Mucosa of descending colon (tissue), 3 donors: Measurements from ENCODE around the gene ARHGDIA. TPM values are rescaled to one million over a fixed set of nuclear protein-coding genes. Genes with fewer than 3 reads are reported as not detected.

Experiments
- ATAC-seq: fragments of 200-7000 bp; cut with Tn5 transposase; one replicate; pipeline ENCODE4 v1.9.1; 2020; ENCODE audit warnings: mild to moderate bottlenecking, moderate library complexity
- DNase-seq, 3 donors: peaks; one replicate each; pipeline ENCODE4 v3.0.0-alpha.2; 2020
- H3K36me3 ChIP-seq: fragments of 200-600 bp; one replicate; pipeline ENCODE4 v1.8.0; 2021; ENCODE audit warnings: low read depth, mild to moderate bottlenecking
- H3K4me1 ChIP-seq: fragments of 200-600 bp; one replicate; pipeline ENCODE4 v1.8.0; 2021; ENCODE audit warnings: low read depth, mild to moderate bottlenecking
- H3K4me3 ChIP-seq: fragments of 200-600 bp; one replicate; pipeline ENCODE4 v1.8.0; 2021; ENCODE audit warnings: mild to moderate bottlenecking
- H3K9me3 ChIP-seq: fragments of 200-600 bp; one replicate; pipeline ENCODE4 v1.8.0; 2021; ENCODE audit warnings: mild to moderate bottlenecking
- CTCF ChIP-seq: fragments of 200-600 bp; IDR thresholded peaks from one replicate; pipeline ENCODE4 v1.8.0; 2022; ENCODE audit warnings: antibody characterized with exemption, mild to moderate bottlenecking
- intact Hi-C, 2 donors: fragments of 100-400 bp; cut with DNase I in 1 of 2; cut with micrococcal nuclease in 1 of 2; formaldehyde crosslinking; loops; one replicate each; pipeline versions ENCODE4 v1.11.0 to v1.11.1; 2022; cut with DNase I, micrococcal nuclease
- total RNA-seq, 3 donors: library from RNA; stranded (reverse); fragmentation: NEBNext Ultra II Directional in 2 of 3; extraction: Animal tissue kit (Norgen Biotek cat#: 25700) in 2 of 3; gene quantifications; one replicate each; pipeline versions ENCODE4 v1.2.1 to v1.2.4, GENCODE V29; 2021 to 2023
- donor health status: DM: no; HTN: no; CAD: no; lungs with moderate emphysema.
- donor health status: DM: no; HTN: no; CAD: no.
- donor health status: DM: no; HTN: yes; CAD: no.

ARHGDIA gene
- total RNA-seq, 3 donors from 2014 or later, result 326 to 473 (median 442) TPM

GRCh38 chr17:81860756-81861568 is 10.2 kb downstream of the ARHGDIA start:
- DNase-seq (peak; percentile 99 to 100 (median 99)), ATAC-seq (peak; percentile 85)
- H3K4me1 ChIP-seq, result peaks cover 62% of the 10 kb centered on the region
- H3K36me3 ChIP-seq, result no peaks in the 10 kb centered on the region
- peak overlapping the region; percentile 96 for H3K4me3 ChIP-seq
- intact Hi-C loops, result no loop called here
- no peaks in the 10 kb centered on the region for H3K9me3 ChIP-seq
- peak; percentile 33 for TF ChIP-seq CTCF

GRCh38 chr17:81859906-81860755 is 11.0 kb downstream of the ARHGDIA start, which contains the start of gene P4HB:
Gene P4HB (minus strand): TSS chr17:81860535. CDS start chr17:81860471, 64 bp downstream.
- Histone ChIP-seq H3K9me3 (no peaks in the 10 kb centered on the region), H3K4me1 (peaks cover 55% of the 10 kb centered on the region), H3K4me3 (peak within 1 kb of the TSS; percentile 96), H3K36me3 (peaks cover 1% of the 10 kb centered on the region)
- intact Hi-C loops, result no loop called here
- ATAC-seq, result peak; percentile 81
- no peak for TF ChIP-seq CTCF
- peak in 2 of 3 donors; percentile 41 to 68 for DNase-seq

GRCh38 chr17:81858967-81859905 is 11.9 kb downstream of the ARHGDIA start:
- no peaks in the 10 kb centered on the region for H3K9me3 ChIP-seq
- H3K4me3 ChIP-seq, result peak overlapping the region; percentile 96
- no peak for TF ChIP-seq CTCF
- peaks cover 8% of the 10 kb centered on the region for H3K36me3 ChIP-seq
- DNase-seq (no peak), ATAC-seq (no peak)
- intact Hi-C loops, result no loop called here
- peaks cover 46% of the 10 kb centered on the region for H3K4me1 ChIP-seq

- no peak overlapping the region for H3K4me3 ChIP-seq
- H3K4me1 ChIP-seq, result peaks cover 46% of the 10 kb centered on the region
- H3K9me3 ChIP-seq, result no peaks in the 10 kb centered on the region
- DNase-seq (no peak), ATAC-seq (no peak)
- no peak for TF ChIP-seq CTCF
- intact Hi-C loops, result no loop called here
- peaks cover 8% of the 10 kb centered on the region for H3K36me3 ChIP-seq
Observed at GRCh38 chr17:81858170-81858966, 12.8 kb downstream of the ARHGDIA start.
